22Rv1 (cell line): ENCODE data around the gene SNX10.

Experiments
- ZFX ChIP-seq: fragments of 450-650 bp; IDR thresholded peaks from 2 replicates; pipeline ENCODE4 v1.6.1; 2017; ENCODE audit warnings: antibody characterized with exemption, borderline replicate concordance
- TF ChIP-seq, protein P1 (sequence below): fragments of 450-650 bp; IDR thresholded peaks from 2 replicates; pipeline ENCODE4 v1.5.1; 2017; ENCODE audit warnings: mild to moderate bottlenecking

- TF ChIP-seq, protein P1, sequence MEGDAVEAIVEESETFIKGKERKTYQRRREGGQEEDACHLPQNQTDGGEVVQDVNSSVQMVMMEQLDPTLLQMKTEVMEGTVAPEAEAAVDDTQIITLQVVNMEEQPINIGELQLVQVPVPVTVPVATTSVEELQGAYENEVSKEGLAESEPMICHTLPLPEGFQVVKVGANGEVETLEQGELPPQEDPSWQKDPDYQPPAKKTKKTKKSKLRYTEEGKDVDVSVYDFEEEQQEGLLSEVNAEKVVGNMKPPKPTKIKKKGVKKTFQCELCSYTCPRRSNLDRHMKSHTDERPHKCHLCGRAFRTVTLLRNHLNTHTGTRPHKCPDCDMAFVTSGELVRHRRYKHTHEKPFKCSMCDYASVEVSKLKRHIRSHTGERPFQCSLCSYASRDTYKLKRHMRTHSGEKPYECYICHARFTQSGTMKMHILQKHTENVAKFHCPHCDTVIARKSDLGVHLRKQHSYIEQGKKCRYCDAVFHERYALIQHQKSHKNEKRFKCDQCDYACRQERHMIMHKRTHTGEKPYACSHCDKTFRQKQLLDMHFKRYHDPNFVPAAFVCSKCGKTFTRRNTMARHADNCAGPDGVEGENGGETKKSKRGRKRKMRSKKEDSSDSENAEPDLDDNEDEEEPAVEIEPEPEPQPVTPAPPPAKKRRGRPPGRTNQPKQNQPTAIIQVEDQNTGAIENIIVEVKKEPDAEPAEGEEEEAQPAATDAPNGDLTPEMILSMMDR, result no peak
- TF ChIP-seq ZFX, result no peak
Observed at GRCh38 chr7:26404189-26404996, 112.7 kb downstream of the SNX10 start.
